Activated CD4-positive, CD25-positive, alpha-beta regulatory T cell treated with anti-CD3 and anti-CD28 coated beads, Interleukin-2, amount 50 U/mL, for 24 hours (primary cell): ENCODE measurements around the gene REG3A.

Experiments
- ATAC-seq, 2 donors: fragments of 150-1000 bp; cut with Tn5 transposase; one replicate each; pipeline ENCODE4 v1.10.0; 2021; ENCODE audit warnings: mild to moderate bottlenecking in 1 of 2, moderate library complexity in 1 of 2

REG3A gene

GRCh38 chr2:79159653-79160052, at the start of gene REG3A:
REG3A (minus strand) TSS chr2:79159753; CDS start chr2:79159405, 348 bp downstream.
- ATAC-seq = no peak

- ATAC-seq = no peak
Measured at GRCh38 chr2:79200762-79201161, 41.2 kb upstream of the REG3A start.

DNA sequence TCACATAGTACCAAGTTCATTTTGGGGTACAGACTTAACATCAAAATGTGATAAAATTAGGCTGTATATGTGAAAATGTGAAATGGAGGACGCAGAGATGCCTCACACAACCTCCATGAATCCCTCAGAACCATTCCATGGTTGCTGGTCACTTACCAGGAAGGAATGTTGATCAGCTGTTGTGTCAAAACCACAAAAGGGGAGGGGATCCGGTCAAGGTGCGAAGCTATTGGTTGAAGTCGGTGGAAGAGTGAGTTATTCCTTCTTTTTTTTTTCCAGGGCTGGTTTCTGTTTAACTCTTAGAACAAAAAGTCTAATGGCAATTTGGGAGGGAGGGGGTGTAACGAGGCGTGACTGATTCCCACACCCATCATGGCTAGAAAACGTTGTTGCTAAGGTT, 32.3 kb upstream of the REG3A start:
- no peak for ATAC-seq

DNA sequence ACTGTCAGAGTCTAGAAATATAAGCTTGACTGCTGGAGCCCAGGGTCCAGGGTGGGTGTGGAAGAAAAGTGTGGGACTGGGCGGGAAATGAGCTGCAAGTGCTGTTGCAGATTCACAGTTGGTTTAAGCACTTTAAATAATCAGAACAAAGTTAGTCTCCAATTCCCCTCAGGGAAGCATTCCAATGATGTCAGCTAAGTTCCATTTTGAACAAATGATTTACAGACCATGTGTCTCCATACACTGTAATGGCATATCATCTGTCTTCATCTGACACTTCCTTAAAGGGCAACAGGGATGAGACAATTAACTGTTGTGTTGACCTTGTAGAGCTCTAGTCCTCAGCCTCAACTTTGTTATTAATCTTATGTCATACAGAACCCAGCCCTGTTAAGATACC, 31.5 kb upstream of the REG3A start:
- no peak for ATAC-seq

DNA sequence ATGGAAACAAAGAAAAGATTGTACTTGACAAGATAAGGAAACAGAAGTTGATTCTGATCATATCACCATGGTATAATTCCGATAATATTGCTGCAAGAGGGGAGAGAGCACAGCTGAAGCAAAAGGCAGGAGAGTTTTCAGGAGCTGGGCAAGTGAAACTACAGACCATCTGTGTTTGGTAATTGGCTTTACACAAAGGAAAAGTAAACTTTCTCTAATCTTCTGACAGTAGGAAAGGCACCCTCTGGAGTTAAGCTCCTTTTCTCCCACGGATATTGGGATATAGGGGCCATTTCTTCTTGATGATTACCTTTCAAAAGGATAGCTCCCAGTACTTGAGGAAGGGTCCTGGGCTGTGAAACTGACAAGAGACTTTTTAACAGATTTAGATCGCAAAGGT, 29.9 kb upstream of the REG3A start:
- ATAC-seq = no peak

GRCh38 chr2:79181617-79182016, 22.1 kb upstream of the REG3A start:
- ATAC-seq = no peak

DNA sequence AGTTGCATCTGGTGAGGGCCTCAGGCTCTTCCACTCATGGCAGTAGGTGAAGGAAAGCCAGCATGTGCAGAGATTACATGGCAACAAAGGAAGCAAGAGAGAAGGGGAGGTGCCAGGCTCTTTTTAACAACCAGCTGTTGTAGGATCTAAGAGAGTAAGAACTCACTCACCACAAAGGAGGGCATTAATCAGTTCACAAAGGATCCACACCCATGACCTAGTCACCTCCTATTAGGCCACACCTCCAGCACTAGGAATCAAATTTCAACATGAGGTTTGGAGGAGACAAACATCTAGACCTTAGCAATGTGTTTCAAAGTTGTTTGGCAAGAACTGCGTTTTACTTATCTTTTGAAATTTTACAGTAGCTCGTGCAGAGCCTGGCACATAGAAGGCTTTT, 20.5 kb upstream of the REG3A start:
- ATAC-seq = no peak

DNA sequence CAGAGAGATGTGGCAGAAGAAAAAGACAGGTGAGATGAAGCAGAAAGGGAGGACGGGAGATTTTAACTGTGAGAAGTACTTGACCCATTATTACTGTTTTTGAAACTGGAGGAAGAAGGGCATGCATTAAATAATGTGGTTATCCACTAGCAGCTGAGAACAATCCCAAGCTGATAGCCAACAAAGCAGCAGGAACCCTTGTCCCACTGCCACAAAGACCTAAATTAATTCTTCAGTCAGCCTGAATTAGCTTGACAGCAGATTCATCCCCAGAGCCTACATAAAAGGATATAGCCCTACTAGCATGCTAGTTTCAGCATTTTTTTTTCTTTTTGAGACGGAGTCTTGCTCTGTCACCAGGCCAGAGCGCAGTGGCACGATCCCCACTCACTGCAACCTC, 19.5 kb upstream of the REG3A start:
- no peak for ATAC-seq

DNA sequence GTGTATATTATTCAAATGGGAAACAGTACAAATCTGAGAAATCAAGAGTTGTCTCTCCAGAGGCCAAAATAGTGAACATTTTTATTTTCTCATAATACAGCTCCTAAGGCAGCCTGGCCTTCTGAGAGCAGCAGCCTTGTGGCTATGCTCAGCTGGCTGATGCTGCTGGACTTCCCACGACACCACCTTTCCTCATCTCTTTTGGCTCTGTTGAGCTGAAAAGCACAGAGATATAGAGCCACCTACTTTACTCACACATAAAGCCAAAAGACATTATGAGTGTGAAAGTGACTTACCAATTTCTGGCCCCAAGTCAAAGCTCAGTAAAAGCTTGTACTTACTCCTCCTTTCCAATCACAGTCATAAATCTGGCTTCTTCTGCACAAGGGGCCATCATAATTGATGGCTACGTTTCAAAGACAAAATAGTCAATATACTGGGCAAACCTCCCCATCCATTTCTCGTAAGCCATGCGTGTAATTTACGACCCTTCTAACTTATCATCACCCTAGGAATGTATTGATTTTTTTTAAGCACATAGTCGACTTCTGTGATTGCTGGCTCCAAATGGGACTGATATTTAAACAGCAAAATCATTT, 18.6 kb upstream of the REG3A start:
- no peak for ATAC-seq

DNA sequence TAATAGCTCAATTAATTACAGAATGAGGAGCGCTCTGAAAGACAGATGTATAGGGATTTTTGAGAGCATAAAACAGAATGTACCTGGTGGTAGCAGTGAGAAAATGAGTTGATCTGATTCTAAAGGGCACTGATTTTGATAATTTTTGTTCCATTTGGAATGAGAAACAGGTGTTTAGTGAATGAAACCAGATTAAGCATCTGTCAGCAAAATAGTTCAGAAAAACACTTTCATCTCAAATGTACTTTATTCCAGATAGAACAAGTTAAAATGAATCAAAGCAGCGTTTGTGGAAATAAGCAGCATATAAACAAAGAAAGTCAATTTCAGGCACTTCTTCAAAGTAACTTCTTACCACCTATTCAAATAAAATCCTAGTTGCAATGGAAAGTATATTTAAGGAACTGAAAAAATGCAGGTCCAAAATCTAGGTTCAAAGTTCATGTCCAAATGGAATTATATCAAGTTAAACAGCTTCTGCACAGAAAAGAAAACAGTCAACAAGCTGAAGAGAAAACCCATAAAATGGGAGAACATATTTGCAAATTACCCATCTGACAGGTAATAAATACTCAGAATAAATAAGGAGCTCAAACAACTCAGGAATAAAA, 11.9 kb upstream of the REG3A start:
- no peak for ATAC-seq

DNA sequence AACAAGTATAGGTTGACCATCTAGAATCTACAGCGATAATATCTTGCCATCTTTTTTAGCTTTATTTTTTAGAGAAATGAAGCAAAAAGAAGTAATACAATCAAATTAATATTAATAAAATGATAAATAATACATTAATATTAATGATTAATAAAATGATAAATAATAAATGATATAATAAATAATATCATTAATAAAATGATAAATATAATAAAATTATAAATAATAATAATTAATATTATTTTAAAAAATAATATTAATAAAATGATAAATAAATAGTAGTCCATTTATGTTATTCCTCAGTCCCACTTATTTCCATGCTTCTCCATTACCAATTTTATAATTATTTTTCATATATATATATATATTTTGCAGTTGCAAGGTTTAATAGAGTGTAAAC, 3.2 kb upstream of the REG3A start:
- ATAC-seq = no peak

- ATAC-seq = no peak
Measured at GRCh38 chr2:79162132-79162531, 2.6 kb upstream of the REG3A start.

DNA sequence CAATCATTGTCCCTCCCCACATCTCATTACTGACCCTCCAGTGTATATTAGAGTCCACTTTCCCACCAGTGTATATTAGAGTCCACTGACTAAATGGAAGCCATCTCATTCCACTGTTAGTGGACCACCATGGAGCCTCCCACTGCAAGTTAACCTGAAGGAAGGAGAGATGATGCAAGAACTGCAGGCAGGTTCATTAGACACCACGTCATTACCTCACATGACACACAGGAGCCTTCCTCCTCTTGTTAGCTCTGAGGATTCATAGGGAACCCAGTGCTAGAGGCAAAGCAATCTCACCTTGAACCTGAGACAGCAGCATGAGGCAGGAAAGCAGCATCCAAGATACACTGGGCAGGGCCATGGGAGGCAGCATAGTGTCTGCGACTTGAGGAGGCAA, 523 bp downstream of the REG3A start:
- ATAC-seq = no peak

DNA sequence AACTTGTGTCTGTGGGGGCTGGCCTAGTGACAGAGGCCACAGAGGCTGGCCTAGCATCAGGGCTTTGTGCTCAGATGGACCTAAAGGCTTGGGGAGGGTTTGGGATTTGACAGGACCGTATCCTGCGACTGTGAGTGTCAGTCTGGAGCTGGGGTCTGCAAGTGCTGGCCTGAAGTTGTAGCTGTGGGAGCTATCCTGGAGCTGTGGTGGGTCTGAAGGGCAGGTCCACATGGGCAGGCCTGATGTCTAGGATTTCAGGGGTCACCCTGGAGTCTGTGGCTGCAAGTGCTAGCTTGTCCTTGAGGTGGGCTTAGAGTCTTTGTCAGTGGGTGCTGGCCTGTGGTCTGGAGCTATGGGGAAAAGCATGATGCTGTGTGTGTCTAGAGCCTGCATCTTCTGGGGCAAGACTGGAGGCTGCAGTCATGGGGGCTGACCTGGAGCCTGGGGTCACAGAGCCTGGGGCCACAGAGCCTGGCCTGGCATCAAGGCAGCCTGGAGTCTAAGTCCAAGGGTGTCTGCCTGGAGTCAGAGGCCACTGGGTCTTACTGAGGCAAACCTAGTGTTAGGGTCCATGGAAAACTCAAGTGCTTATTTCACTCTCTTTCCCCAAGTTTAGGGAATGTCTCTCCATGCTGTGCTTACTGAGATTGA, 3.6 kb downstream of the REG3A start:
- ATAC-seq = no peak

GRCh38 chr2:79139423-79139822, 20.1 kb downstream of the REG3A start:
- no peak for ATAC-seq

GRCh38 chr2:79138385-79138784, 21.2 kb downstream of the REG3A start:
- ATAC-seq = no peak

DNA sequence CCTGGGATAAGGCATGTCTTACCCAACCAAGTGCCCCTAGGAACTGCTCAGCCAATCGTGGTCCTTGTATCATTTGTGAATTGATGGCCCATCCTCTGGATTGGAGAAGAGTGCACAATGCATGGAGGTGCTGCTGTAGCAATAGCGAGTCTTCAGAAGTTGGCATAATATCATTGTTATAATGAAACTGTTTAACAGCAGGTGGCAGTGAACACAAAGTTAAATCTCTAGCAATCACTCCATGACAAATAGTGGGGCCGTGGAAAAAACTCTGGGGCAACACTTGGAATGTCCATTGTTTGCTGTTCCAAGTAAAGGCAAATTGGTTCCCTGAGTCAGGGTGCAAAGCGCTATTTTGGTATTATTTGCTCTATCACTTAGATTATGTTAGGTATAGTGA, 27.9 kb downstream of the REG3A start:
- no peak for ATAC-seq

DNA sequence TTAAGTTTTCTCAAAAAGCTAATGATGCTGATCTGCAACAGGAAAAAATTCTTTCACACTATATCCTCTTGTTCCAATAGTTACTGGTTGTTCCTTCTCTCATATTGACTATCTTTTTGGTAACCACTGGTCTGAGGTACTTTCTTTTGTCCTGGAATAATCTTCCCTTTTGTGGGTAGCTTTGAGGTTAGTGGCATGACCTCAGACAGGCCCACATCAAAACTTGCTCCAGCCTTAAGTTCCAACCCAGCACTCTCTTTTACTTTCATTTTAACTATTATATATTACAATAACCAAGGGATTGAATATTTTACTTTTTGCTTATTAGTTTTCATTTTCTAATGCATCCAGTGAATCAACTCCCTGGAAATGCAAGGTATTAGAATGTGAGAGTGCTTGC, 29.7 kb downstream of the REG3A start:
- no peak for ATAC-seq

DNA sequence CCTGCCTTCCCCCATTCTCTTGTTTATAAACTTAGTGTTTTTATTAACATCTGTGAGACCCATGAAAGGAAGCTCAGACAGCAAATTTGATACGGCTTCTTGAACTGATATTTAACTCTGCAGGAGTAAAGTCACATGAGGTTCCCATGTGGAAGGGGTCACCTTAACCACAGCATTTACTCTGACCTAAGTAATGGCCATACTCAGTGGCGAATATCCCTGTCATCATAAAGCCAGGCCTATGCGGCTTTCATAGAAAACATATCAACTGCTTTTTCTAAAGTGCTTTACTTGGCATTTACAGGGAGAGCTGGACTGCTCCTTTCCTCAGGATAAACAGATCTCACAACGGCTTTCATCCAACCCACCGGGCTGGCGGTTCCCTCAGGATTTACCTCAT, 30.3 kb downstream of the REG3A start:
- ATAC-seq = no peak

DNA sequence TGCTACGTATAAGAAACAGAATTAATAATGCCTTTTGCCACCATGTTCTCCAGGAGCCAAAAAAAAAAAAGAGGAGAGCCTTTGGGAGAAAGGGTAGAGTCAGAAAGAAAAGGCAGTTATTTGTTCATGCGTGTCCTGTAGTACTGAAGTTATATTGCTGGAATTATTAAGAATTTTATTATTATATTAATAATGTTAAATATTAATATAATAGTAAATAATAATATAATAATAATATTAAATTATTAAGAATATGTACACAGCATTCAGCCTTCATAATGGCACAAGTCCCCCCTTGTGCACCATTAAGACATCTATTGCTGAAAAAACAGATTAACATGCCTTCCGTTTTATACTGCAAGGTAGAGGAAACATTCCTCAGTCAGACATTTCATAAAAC, 31.1 kb downstream of the REG3A start:
- ATAC-seq = no peak

DNA sequence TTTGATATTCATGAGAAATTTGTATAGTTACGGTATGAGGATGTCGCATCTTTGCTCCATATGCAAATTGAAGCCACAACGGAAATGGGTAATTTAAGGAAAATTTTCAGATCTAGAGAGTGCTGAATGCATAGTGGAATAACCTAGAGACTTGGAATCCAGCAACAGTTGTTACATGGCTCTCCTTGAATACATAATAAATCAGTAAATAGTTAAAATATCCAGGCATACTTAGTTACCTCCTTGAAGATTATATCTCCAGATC, 33.9 kb downstream of the REG3A start:
- no peak for ATAC-seq

- no peak for ATAC-seq
Measured at GRCh38 chr2:79124907-79125720, 34.4 kb downstream of the REG3A start.

- no peak for ATAC-seq
Measured at GRCh38 chr2:79122676-79123075, 36.9 kb downstream of the REG3A start.

- no peak for ATAC-seq
Measured at GRCh38 chr2:79120194-79120713, 39.3 kb downstream of the REG3A start, which contains the start of gene REG1A. REG1A (plus strand) TSS chr2:79120488; CDS start chr2:79120862, 374 bp downstream.
